Prostate gland (tissue), 2 donors: ENCODE data around the gene MRPS18A. TPM values are rescaled to one million over a fixed set of nuclear protein-coding genes. Genes with fewer than 3 reads are reported as not detected.
"Not testable (repeated sequence)": the region's sequence is repeated elsewhere in the genome, so short reads cannot be mapped to it uniquely, and the experiment has no call there.

Experiments
- DNase-seq: peaks from one replicate; pipeline ENCODE4 v3.0.0-alpha.2; 2019; ENCODE audit warnings: low spot score
- H3K27ac ChIP-seq, 2 donors: fragments of 200-600 bp; sonication (generic); 2 replicates each; pipeline ENCODE4 v1.5.1; 2017 to 2019
- H3K27me3 ChIP-seq: fragments of 200-600 bp; sonication (generic); replicated peaks from 2 replicates; pipeline ENCODE4 v1.5.1; 2019; ENCODE audit not compliant: insufficient read depth
- H3K36me3 ChIP-seq, 2 donors: fragments of 200-600 bp; sonication (generic); 1 replicate in 1 of 2; 2 replicates in 1 of 2; pipeline versions ENCODE4 v1.5.1 to v1.8.1; 2017 to 2019
- H3K4me1 ChIP-seq: fragments of 200-600 bp; sonication (generic); replicated peaks from 2 replicates; pipeline ENCODE4 v1.5.1; 2019
- H3K4me3 ChIP-seq, 2 donors: fragments of 200-600 bp; sonication (generic); 2 replicates each; pipeline ENCODE4 v1.5.1; 2017 to 2019
- H3K9me3 ChIP-seq: fragments of 200-600 bp; sonication (generic); 2 replicates; pipeline ENCODE4 v1.5.1; 2017
- POLR2A ChIP-seq: fragments of 450-650 bp; IDR thresholded peaks from one replicate; pipeline ENCODE4 v1.6.1; 2016; ENCODE audit warnings: antibody characterized with exemption, mild to moderate bottlenecking
- POLR2AphosphoS5 ChIP-seq: sonication (generic); formaldehyde crosslinking; IDR thresholded peaks from one replicate; pipeline ENCODE4 v1.6.1; 2017; ENCODE audit warnings: antibody characterized with exemption
- WGBS: methylation state at CpG from one replicate; pipeline ENCODE4 v1.1.5; 2018; 5-methylcytosine and 5-hydroxymethylcytosine counted together
- intact Hi-C: fragments of 100-400 bp; cut with DNase I; formaldehyde crosslinking; loops from one replicate; pipeline ENCODE4 v1.14.2; 2022
- total RNA-seq, 2 donors: library from RNA; depleted of rRNA; stranded (reverse); fragments of >200 nt; gene quantifications; one replicate each; pipeline ENCODE4 v1.1.0, GENCODE V29; 2016
- TF ChIP-seq, protein P1 (sequence below), 4 experiments: fragments of 200-600 bp in 2 of 4; fragments of 450-650 bp in 2 of 4; sonication (generic) in 2 of 4; IDR thresholded peaks; 1 replicate in 3 of 4; 2 replicates in 1 of 4; pipeline ENCODE4 v1.5.1; 2016 to 2019; ENCODE audit warnings: antibody characterized with exemption in 4 of 4, mild to moderate bottlenecking in 2 of 4, moderate library complexity in 2 of 4

MRPS18A gene
- total RNA-seq, 2 donors from 2014 or later = 56.6 to 56.9 TPM

DNA sequence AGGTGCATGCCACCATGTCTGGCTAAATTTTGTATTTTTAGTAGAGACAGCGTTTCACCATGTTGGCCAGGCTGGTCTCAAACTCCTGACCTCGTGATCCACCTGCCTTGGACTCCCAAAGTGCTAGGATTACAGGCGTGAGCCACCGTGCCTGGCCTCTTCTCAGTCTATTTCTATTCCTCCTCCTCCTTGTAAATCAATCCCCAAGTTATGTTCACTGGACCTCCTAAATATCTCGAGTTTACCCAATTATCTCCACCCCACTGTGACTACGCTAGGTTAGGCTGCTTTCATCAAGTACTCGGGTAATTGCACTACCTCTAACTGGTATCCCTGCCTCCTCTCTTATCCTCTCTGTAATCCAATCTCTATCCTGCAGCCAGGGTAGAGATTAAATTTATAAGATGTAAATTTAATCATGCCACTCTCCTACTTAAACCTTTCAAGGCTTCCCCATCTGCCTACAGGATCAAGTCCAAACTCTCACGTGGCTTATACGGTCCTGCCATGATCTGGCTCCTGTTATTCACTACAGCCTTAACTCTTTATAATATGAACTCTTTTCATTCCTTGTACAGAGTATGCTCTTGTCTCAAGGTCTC lies 52.8 kb downstream of the MRPS18A start:
- Histone ChIP-seq H3K9me3 (no peaks in the 10 kb centered on the region), H3K27me3 (no peaks in the 10 kb centered on the region), H3K4me1 (peaks cover 4% of the 10 kb centered on the region), H3K4me3 (no peak overlapping the region), H3K36me3 (no peaks in the 10 kb centered on the region), H3K27ac (no peak overlapping the region)
- intact Hi-C loops = no loop called here
- TF ChIP-seq POLR2A (no peak), POLR2AphosphoS5 (no peak)
- TF ChIP-seq, protein P1, sequence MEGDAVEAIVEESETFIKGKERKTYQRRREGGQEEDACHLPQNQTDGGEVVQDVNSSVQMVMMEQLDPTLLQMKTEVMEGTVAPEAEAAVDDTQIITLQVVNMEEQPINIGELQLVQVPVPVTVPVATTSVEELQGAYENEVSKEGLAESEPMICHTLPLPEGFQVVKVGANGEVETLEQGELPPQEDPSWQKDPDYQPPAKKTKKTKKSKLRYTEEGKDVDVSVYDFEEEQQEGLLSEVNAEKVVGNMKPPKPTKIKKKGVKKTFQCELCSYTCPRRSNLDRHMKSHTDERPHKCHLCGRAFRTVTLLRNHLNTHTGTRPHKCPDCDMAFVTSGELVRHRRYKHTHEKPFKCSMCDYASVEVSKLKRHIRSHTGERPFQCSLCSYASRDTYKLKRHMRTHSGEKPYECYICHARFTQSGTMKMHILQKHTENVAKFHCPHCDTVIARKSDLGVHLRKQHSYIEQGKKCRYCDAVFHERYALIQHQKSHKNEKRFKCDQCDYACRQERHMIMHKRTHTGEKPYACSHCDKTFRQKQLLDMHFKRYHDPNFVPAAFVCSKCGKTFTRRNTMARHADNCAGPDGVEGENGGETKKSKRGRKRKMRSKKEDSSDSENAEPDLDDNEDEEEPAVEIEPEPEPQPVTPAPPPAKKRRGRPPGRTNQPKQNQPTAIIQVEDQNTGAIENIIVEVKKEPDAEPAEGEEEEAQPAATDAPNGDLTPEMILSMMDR (IDR thresholded peaks at IDR 0.05) = no peak
- DNase-seq = no peak
- 69% methylated on average over 9 of the region's 9 CpGs for WGBS

GRCh38 chr6:43633002-43633401 lies 54.6 kb downstream of the MRPS18A start:
- H3K27me3 ChIP-seq, H3K36me3 ChIP-seq, DNase-seq, H3K9me3 ChIP-seq, intact Hi-C loops, H3K4me1 ChIP-seq, H3K27ac ChIP-seq, H3K4me3 ChIP-seq: not testable (repeated sequence)
- WGBS = 95% methylated on average over 7 of the region's 7 CpGs

DNA sequence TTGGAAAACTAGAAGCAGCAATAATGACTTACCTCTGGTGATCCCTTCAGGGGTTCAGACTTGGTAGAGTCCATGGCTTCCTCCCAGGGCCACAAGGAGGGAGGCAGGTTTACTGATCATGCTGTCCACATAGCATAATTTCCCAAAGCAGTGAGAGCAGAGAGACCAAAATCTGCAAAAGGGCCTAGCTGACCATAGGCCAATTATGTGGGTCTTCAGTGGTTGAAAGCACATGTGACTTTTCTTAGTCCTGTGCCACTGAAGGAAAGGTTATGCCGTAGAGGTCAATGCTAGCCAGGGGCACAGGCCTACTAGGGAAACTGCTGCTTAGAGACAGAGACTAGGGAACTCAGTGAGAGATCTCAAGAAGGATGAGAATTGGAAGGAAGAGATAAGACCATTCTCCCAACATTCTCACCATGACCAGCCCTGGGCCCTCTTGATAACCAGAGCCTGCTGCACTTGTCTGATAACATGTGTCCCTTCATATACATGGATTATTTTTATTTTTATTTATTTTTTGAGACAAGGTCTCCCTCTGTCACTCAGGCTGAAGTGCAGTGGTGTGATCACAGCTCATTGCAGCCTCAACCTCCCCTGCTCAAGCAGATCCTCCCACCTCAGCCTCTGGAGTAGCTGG lies 56.5 kb downstream of the MRPS18A start:
- Histone ChIP-seq H3K36me3 (no peaks in the 10 kb centered on the region), H3K27me3 (no peaks in the 10 kb centered on the region), H3K9me3 (no peaks in the 10 kb centered on the region), H3K27ac (no peak overlapping the region), H3K4me1 (peaks cover 9% of the 10 kb centered on the region), H3K4me3 (no peak overlapping the region)
- DNase-seq = no peak
- TF ChIP-seq, protein P1 (IDR thresholded peaks at IDR 0.05) = no peak
- TF ChIP-seq POLR2AphosphoS5 (no peak), POLR2A (no peak)
- WGBS = 91% methylated on average over 1 of the region's 1 CpG
- intact Hi-C loops = no loop called here

- Histone ChIP-seq H3K27ac (peak overlapping the region; percentile 96 to 98), H3K9me3 (no peaks in the 10 kb centered on the region), H3K4me3 (peak overlapping the region; percentile 85 to 99), H3K27me3 (no peaks in the 10 kb centered on the region), H3K36me3 (peaks cover 0 to 4% of the 10 kb centered on the region in 2 donors), H3K4me1 (peaks cover 9% of the 10 kb centered on the region)
- peak; percentile 87 for TF ChIP-seq POLR2A
- peak; percentile 99 for TF ChIP-seq POLR2AphosphoS5
- TF ChIP-seq, protein P1 (IDR thresholded peaks at IDR 0.05) = peak in 1 of 4 experiments; percentile 4
- WGBS = 0% methylated on average over 39 of the region's 41 CpGs
- DNase-seq = peak; percentile 96
- intact Hi-C loops = no loop called here
Measured at GRCh38 chr6:43629505-43630300, 57.9 kb downstream of the MRPS18A start.

DNA sequence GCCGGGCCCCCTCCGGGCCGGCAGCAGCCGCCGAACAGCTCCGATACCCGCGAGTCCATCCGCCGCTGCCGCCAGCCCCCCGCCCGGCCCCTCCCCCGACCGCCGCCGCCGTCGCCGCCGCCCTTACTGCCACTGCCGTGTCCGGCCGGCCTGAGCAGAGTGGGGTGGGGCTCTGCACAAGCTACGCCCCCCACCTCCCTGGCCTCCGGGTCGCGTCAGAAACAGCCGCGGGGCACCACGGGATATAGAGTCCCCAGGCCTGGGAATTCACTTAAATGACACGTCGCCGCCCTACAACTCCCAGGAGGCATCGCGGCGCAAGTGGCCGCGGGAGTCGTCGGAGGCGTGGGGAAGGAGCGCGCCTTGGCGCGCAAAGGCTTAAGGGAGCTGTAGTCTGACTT lies 58.5 kb downstream of the MRPS18A start, which contains the start of gene GTPBP2:
Gene GTPBP2, minus strand, starts transcription at position 161 of the 401 bp plus-strand sequence. Its CDS starts 102 bp downstream, at position 59.
- peaks cover 9% of the 10 kb centered on the region for H3K4me1 ChIP-seq
- intact Hi-C loops = no loop called here
- peak within 1 kb of the TSS; percentile 96 to 98 for H3K27ac ChIP-seq
- DNase-seq = peak; percentile 100
- 1% methylated on average over 27 of the region's 46 CpGs for whole genome bisulfite sequencing
- H3K27me3 ChIP-seq = no peaks in the 10 kb centered on the region
- TF ChIP-seq POLR2A = peak; percentile 71
- peak; percentile 97 for TF ChIP-seq POLR2AphosphoS5
- TF ChIP-seq, protein P1 (IDR thresholded peaks at IDR 0.05) = no peak
- H3K9me3 ChIP-seq = no peaks in the 10 kb centered on the region
- peaks cover 0 to 8% of the 10 kb centered on the region in 2 donors for H3K36me3 ChIP-seq
- H3K4me3 ChIP-seq = peak within 1 kb of the TSS; percentile 85 to 99
